ENCODE results near the gene SLC12A4. TPM values are rescaled to one million over a fixed set of nuclear protein-coding genes. Genes with fewer than 3 reads are reported as not detected.
A peak's percentile ranks its signal among the peaks of the same experiment; 100 is the strongest.

SLC12A4 gene
- total and polyA plus RNA-seq, 2 of the 13 experiments (the other 11 are each of a cell fraction or from before 2014, with no cell fraction given) = 65.1 to 84.3 TPM

- TF ChIP-seq ZNF142 (CRISPR knock-in tag; IDR thresholded peaks at IDR 0.05) = no peak; the same call in 1 of the 2 replicates
- TF ChIP-seq ZNF281 (CRISPR knock-in tag; IDR thresholded peaks at IDR 0.05; ENCODE audit: borderline replicate concordance) = 0 out of 2 replicates have a peak, but pooled peaks have one; percentile 20
- TF ChIP-seq ZNF20 (CRISPR knock-in tag; IDR thresholded peaks at IDR 0.05) = no peak
- TF ChIP-seq CENPBD1 (CRISPR knock-in tag; IDR thresholded peaks at IDR 0.05; ENCODE audit: borderline replicate concordance, low read depth) = no peak
- TF ChIP-seq GTF3A (CRISPR knock-in tag; conservative IDR thresholded peaks at IDR 0.05) = no peak
- TF ChIP-seq BCLAF1 (IDR thresholded peaks at IDR 0.05) = no peak
- TF ChIP-seq TBL1XR1 (IDR thresholded peaks at IDR 0.05; ENCODE audit: borderline replicate concordance, low read length, partially characterized antibody) = no peak
- no peak for TF ChIP-seq ZFP36 (IDR thresholded peaks at IDR 0.05; ENCODE audit: borderline replicate concordance, low read depth, low read length, partially characterized antibody)
- TF ChIP-seq POLR2AphosphoS2 (IDR thresholded peaks at IDR 0.05; ENCODE audit: low read depth, low read length) = no peak; the same call in 1 of the 2 replicates
- TF ChIP-seq ZNF335 (CRISPR knock-in tag; IDR thresholded peaks at IDR 0.05) = no peak; the same call in 1 of the 2 replicates
- TF ChIP-seq ZHX1 (CRISPR knock-in tag; IDR thresholded peaks at IDR 0.05; ENCODE audit: low read depth) = no peak
Measured at GRCh38 chr16:67936124-67936879, 32.1 kb downstream of the SLC12A4 start, which contains the start of gene PSMB10 (continued).
